GM23338 (cell line): ENCODE measurements around the gene PFKFB1. TPM values are rescaled to one million over a fixed set of nuclear protein-coding genes. Genes with fewer than 3 reads are reported as not detected.

Experiments
- ATAC-seq: fragments of 200-7000 bp; cut with Tn5 transposase; 3 replicates; pipeline ENCODE4 v1.9.1; 2020
- DNase-seq: peaks from one replicate; pipeline ENCODE4 v3.0.0-alpha.2; 2015; ENCODE audit warnings: low spot score
- H2AFZ ChIP-seq: fragments of 200-600 bp; sonication (generic); 2 replicates; pipeline ENCODE4 v1.8.0; 2016; ENCODE audit warnings: antibody characterized with exemption, mild to moderate bottlenecking, moderate library complexity
- H3F3A ChIP-seq: fragments of 200-600 bp; sonication (generic); replicated peaks from 2 replicates; pipeline ENCODE4 v1.8.0; 2017; ENCODE audit warnings: antibody characterized with exemption, mixed run types, low read depth
- H3K27ac ChIP-seq: fragments of 200-600 bp; sonication (generic); 2 replicates; pipeline ENCODE4 v1.6.1; 2016; ENCODE audit warnings: low read depth
- H3K27me3 ChIP-seq: fragments of 200-600 bp; sonication (generic); 2 replicates; pipeline ENCODE4 v1.8.0; 2016; ENCODE audit warnings: mild to moderate bottlenecking, mixed run types, moderate library complexity; ENCODE audit not compliant: insufficient read depth
- H3K36me3 ChIP-seq: fragments of 200-600 bp; sonication (generic); 2 replicates; pipeline ENCODE4 v1.8.0; 2016; ENCODE audit warnings: mild to moderate bottlenecking; ENCODE audit not compliant: insufficient read depth
- H3K4me1 ChIP-seq: fragments of 200-600 bp; sonication (generic); 2 replicates; pipeline ENCODE4 v1.8.0; 2016; ENCODE audit warnings: mild to moderate bottlenecking, moderate library complexity; ENCODE audit not compliant: insufficient read depth
- H3K4me2 ChIP-seq: fragments of 200-600 bp; sonication (generic); 2 replicates; pipeline ENCODE4 v1.7.1; 2017; ENCODE audit warnings: mixed run types
- H3K4me3 ChIP-seq: fragments of 200-600 bp; sonication (generic); 2 replicates; pipeline ENCODE4 v1.6.1; 2016; ENCODE audit warnings: mixed run types
- H3K79me2 ChIP-seq: fragments of 200-600 bp; sonication (generic); replicated peaks from 2 replicates; pipeline ENCODE4 v1.8.0; 2017; ENCODE audit warnings: mild to moderate bottlenecking; ENCODE audit not compliant: insufficient read depth
- H3K9me2 ChIP-seq: fragments of 200-600 bp; sonication (generic); 2 replicates; pipeline ENCODE4 v1.8.0; 2017; ENCODE audit not compliant: insufficient read depth
- H4K20me1 ChIP-seq: fragments of 200-600 bp; sonication (generic); replicated peaks from 2 replicates; pipeline ENCODE4 v1.8.0; 2017; ENCODE audit warnings: mild to moderate bottlenecking; ENCODE audit not compliant: insufficient read depth
- H3K27ac Mint-ChIP-seq: 2 replicates; pipeline ENCODE4 v1.8.0; 2020; ENCODE audit warnings: inconsistent platforms, mild to moderate bottlenecking, moderate library complexity, mixed read lengths
- H3K27me3 Mint-ChIP-seq: 3 replicates; pipeline ENCODE4 v1.8.0; 2022; ENCODE audit warnings: low read depth, mild to moderate bottlenecking, moderate library complexity, mixed read lengths, inconsistent platforms; ENCODE audit not compliant: insufficient read depth, poor library complexity
- H3K36me3 Mint-ChIP-seq: 3 replicates; pipeline ENCODE4 v1.8.0; 2021; ENCODE audit warnings: low read depth, mild to moderate bottlenecking, inconsistent platforms, moderate library complexity, mixed read lengths
- H3K4me1 Mint-ChIP-seq: 3 replicates; pipeline ENCODE4 v1.8.0; 2020; ENCODE audit warnings: mild to moderate bottlenecking, inconsistent platforms, mixed read lengths
- H3K4me3 Mint-ChIP-seq: 3 replicates; pipeline ENCODE4 v1.8.0; 2021; ENCODE audit warnings: moderate library complexity, mild to moderate bottlenecking, inconsistent platforms, mixed read lengths
- H3K9me3 Mint-ChIP-seq: 3 replicates; pipeline ENCODE4 v1.8.0; 2020; ENCODE audit warnings: moderate library complexity, mild to moderate bottlenecking, inconsistent platforms, mixed read lengths
- CREB1 ChIP-seq: fragments of 250-450 bp; sonication (Bioruptor Pico); IDR thresholded peaks from 2 replicates; pipeline ENCODE4 v1.5.0; 2020; ENCODE audit warnings: low read depth, mild to moderate bottlenecking, moderate library complexity
- ETS1 ChIP-seq: IDR thresholded peaks from 2 replicates; pipeline ENCODE4 v1.6.1; 2016; ENCODE audit warnings: antibody characterized with exemption
- JUNB ChIP-seq: IDR thresholded peaks from one replicate; pipeline ENCODE4 v1.6.1; 2016; ENCODE audit warnings: antibody characterized with exemption; ENCODE audit not compliant: unreplicated experiment
- NANOG ChIP-seq: IDR thresholded peaks from 2 replicates; pipeline ENCODE4 v1.6.1; 2016; ENCODE audit warnings: antibody characterized with exemption, borderline replicate concordance
- STAT1 ChIP-seq: IDR thresholded peaks from one replicate; pipeline ENCODE4 v1.6.1; 2016; ENCODE audit warnings: antibody characterized with exemption; ENCODE audit not compliant: unreplicated experiment
- ZNF331 ChIP-seq: fragments of 250-450 bp; sonication (Bioruptor Pico); IDR thresholded peaks from 2 replicates; pipeline ENCODE4 v1.5.0; 2020; ENCODE audit warnings: low read depth, mild to moderate bottlenecking, moderate library complexity
- ZNF462 ChIP-seq: fragments of 250-450 bp; sonication (Bioruptor Pico); IDR thresholded peaks from 2 replicates; pipeline ENCODE4 v1.5.0; 2020; ENCODE audit warnings: mild to moderate bottlenecking, moderate library complexity
- polyA plus RNA-seq: library from polyadenylated mRNA; unstranded; fragments of >200 nt; fragmentation: Nextera tagmentation; extraction: Ambion mirVana; gene quantifications from 2 replicates; pipeline ENCODE4 v1.2.1, GENCODE V29; 2016
- total RNA-seq: library from RNA; depleted of rRNA; stranded (reverse); fragments of >200 nt; shearing (Covaris generic); gene quantifications from 2 replicates; pipeline ENCODE4 v1.2.3, GENCODE V29; 2014

PFKFB1 gene
- total and polyA plus RNA-seq, 2 experiments from 2014 or later: not detected

- H3K4me3 Mint-ChIP-seq: peak overlapping the region; percentile 97; the same call in 1 of the 3 replicates
- H3F3A ChIP-seq: no peaks in the 10 kb centered on the region
- no peaks in the 10 kb centered on the region; the same call in 2 of the 3 replicates for H3K9me3 Mint-ChIP-seq
- no peaks in the 10 kb centered on the region; the same call in 1 of the 2 replicates for H4K20me1 ChIP-seq
- peaks cover 5% of the 10 kb centered on the region; the same call in 1 of the 2 replicates for H3K79me2 ChIP-seq
- no peaks in the 10 kb centered on the region for H3K4me1 ChIP-seq
- no peaks in the 10 kb centered on the region for H3K4me1 Mint-ChIP-seq
- H3K27ac Mint-ChIP-seq: no peak overlapping the region
- no peaks in the 10 kb centered on the region for H3K27me3 ChIP-seq
- TF ChIP-seq JUNB: no peak
- no peak for TF ChIP-seq CREB1 (CRISPR knock-in tag)
- TF ChIP-seq ZNF331: no peak
- no peak for TF ChIP-seq NANOG
- TF ChIP-seq ZNF462: no peak
- no peak for TF ChIP-seq ETS1
- no peak for TF ChIP-seq STAT1
- H3K4me2 ChIP-seq: no peak overlapping the region
- H3K27me3 Mint-ChIP-seq: peaks cover 5% of the 10 kb centered on the region
- no peak overlapping the region for H3K27ac ChIP-seq
- no peaks in the 10 kb centered on the region for H3K36me3 ChIP-seq
- DNase-seq (no peak), ATAC-seq (no peak)
- no peak overlapping the region for H2AFZ ChIP-seq
- peaks cover 31% of the 10 kb centered on the region for H3K36me3 Mint-ChIP-seq
- H3K9me2 ChIP-seq: no peaks in the 10 kb centered on the region
- H3K4me3 ChIP-seq: no peak overlapping the region
These were observed 71.4 kb downstream of the PFKFB1 start for GRCh38 chrX:54922547-54922946.
